Body of pancreas (tissue), 4 donors: Measurements from ENCODE around the gene H3-3A.

ENCODE experiments used
- CTCF ChIP-seq, 7 experiments: fragments of 450-650 bp in 4 of 7; fragments of 200-600 bp in 3 of 7; sonication (generic) in 3 of 7; IDR thresholded peaks; one replicate each; pipeline ENCODE4 v1.5.1; 2016 to 2019; ENCODE audit warnings: antibody characterized with exemption in 7 of 7
- POLR2A ChIP-seq, 3 donors: fragments of 450-650 bp; IDR thresholded peaks; one replicate each; pipeline ENCODE4 v1.6.1; 2016; ENCODE audit warnings: antibody characterized with exemption in 3 of 3, mild to moderate bottlenecking in 2 of 3

GRCh38 chr1:226072347-226072746 is 9.8 kb downstream of the H3-3A start:
- TF ChIP-seq CTCF (IDR thresholded peaks at IDR 0.05): no peak
- TF ChIP-seq POLR2A (IDR thresholded peaks at IDR 0.05): no peak
